GM23338 (cell line): ENCODE measurements around the gene GTF3C1.

Experiments
- CREB1 ChIP-seq: fragments of 250-450 bp; sonication (Bioruptor Pico); IDR thresholded peaks from 2 replicates; pipeline ENCODE4 v1.5.0; 2020; ENCODE audit warnings: low read depth, mild to moderate bottlenecking, moderate library complexity
- CTCF ChIP-seq, 2 experiments: fragments of 200-600 bp in 1 of 2; sonication (generic) in 1 of 2; conservative IDR thresholded peaks; 2 replicates each; pipeline versions ENCODE4 v1.5.1 to v1.6.1; 2016 to 2017; ENCODE audit warnings: antibody characterized with exemption in 2 of 2, low read depth in 2 of 2, mild to moderate bottlenecking in 2 of 2, moderate library complexity in 1 of 2
- ETS1 ChIP-seq: IDR thresholded peaks from 2 replicates; pipeline ENCODE4 v1.6.1; 2016; ENCODE audit warnings: antibody characterized with exemption
- EZH2 ChIP-seq: fragments of 200-600 bp; sonication (generic); IDR thresholded peaks from one replicate; pipeline ENCODE4 v1.8.0; 2017; ENCODE audit warnings: antibody characterized with exemption, mild to moderate bottlenecking, low read depth; ENCODE audit not compliant: unreplicated experiment
- EZH2phosphoT487 ChIP-seq: fragments of 200-600 bp; sonication (generic); IDR thresholded peaks from one replicate; pipeline ENCODE4 v1.8.1; 2018; ENCODE audit warnings: antibody characterized with exemption; ENCODE audit not compliant: unreplicated experiment
- JUNB ChIP-seq: IDR thresholded peaks from one replicate; pipeline ENCODE4 v1.6.1; 2016; ENCODE audit warnings: antibody characterized with exemption; ENCODE audit not compliant: unreplicated experiment
- NANOG ChIP-seq: IDR thresholded peaks from 2 replicates; pipeline ENCODE4 v1.6.1; 2016; ENCODE audit warnings: antibody characterized with exemption, borderline replicate concordance
- POLR2AphosphoS5 ChIP-seq: IDR thresholded peaks from 2 replicates; pipeline ENCODE4 v1.6.1; 2016; ENCODE audit warnings: antibody characterized with exemption, low read depth
- REST ChIP-seq: IDR thresholded peaks from one replicate; pipeline ENCODE4 v1.6.1; 2018; ENCODE audit warnings: antibody characterized with exemption; ENCODE audit not compliant: unreplicated experiment
- STAT1 ChIP-seq: IDR thresholded peaks from one replicate; pipeline ENCODE4 v1.6.1; 2016; ENCODE audit warnings: antibody characterized with exemption; ENCODE audit not compliant: unreplicated experiment
- ZNF331 ChIP-seq: fragments of 250-450 bp; sonication (Bioruptor Pico); IDR thresholded peaks from 2 replicates; pipeline ENCODE4 v1.5.0; 2020; ENCODE audit warnings: low read depth, mild to moderate bottlenecking, moderate library complexity

- TF ChIP-seq CTCF (conservative IDR thresholded peaks at IDR 0.05; ENCODE audit: low read depth in 2 of 2) (no peak), EZH2 (no peak), NANOG (no peak), REST (no peak), EZH2phosphoT487 (no peak), ZNF331 (CRISPR knock-in tag) (no peak), ETS1 (no peak), POLR2AphosphoS5 (no peak), STAT1 (no peak), JUNB (no peak), CREB1 (no peak)
Observed at GRCh38 chr16:27491894-27492587, 57.7 kb downstream of the GTF3C1 start.
